HL-60 (cell line): ENCODE data around the gene CTNNA3.

Experiments used
- POLR2AphosphoS5 ChIP-seq: IDR thresholded peaks from 2 replicates; pipeline ENCODE4 v1.6.1; 2012; ENCODE audit warnings: low read depth
- TF ChIP-seq, protein P1 (sequence below): IDR thresholded peaks from one replicate; pipeline ENCODE4 v1.5.1; 2011; ENCODE audit warnings: low read length, control low read depth, inconsistent platforms; ENCODE audit not compliant: insufficient read depth

DNA sequence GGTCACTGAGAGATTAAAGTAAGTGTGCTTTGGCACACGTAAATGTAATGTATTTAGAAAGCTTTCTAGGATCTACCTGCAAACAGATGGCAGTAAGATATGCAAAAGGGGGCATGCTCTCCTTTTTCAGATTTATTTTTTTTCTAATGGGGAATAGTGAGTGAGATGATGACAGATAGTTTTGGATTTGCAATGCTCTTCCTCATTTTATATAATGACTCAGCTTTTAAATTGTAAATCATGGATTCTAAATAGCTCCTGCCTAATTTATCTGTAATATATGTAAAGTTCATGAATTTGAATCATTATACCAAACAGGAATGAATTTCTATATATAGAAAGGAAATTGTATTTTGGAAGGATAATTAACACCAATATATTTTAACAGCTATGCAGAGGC, 1731.8 kb downstream of the CTNNA3 start:
- TF ChIP-seq POLR2AphosphoS5: no peak
- TF ChIP-seq, protein P1, sequence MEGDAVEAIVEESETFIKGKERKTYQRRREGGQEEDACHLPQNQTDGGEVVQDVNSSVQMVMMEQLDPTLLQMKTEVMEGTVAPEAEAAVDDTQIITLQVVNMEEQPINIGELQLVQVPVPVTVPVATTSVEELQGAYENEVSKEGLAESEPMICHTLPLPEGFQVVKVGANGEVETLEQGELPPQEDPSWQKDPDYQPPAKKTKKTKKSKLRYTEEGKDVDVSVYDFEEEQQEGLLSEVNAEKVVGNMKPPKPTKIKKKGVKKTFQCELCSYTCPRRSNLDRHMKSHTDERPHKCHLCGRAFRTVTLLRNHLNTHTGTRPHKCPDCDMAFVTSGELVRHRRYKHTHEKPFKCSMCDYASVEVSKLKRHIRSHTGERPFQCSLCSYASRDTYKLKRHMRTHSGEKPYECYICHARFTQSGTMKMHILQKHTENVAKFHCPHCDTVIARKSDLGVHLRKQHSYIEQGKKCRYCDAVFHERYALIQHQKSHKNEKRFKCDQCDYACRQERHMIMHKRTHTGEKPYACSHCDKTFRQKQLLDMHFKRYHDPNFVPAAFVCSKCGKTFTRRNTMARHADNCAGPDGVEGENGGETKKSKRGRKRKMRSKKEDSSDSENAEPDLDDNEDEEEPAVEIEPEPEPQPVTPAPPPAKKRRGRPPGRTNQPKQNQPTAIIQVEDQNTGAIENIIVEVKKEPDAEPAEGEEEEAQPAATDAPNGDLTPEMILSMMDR: no peak
